ACC112 (cell line): ENCODE data around the gene PMEPA1.

ENCODE experiments used
- H2AFZ ChIP-seq: fragments of 200-600 bp; sonication (generic); one replicate; pipeline ENCODE4 v1.6.0; 2017; ENCODE audit warnings: antibody characterized with exemption, low read length; ENCODE audit not compliant: unreplicated experiment
- H3K27ac ChIP-seq: fragments of 200-600 bp; sonication (generic); 2 replicates; pipeline ENCODE4 v1.5.1; 2014; ENCODE audit warnings: low read depth, mild to moderate bottlenecking, antibody characterized with exemption, low read length, moderate library complexity
- H3K27me3 ChIP-seq: fragments of 200-600 bp; sonication (generic); 2 replicates; pipeline ENCODE4 v1.6.1; 2014; ENCODE audit warnings: mild to moderate bottlenecking, antibody characterized with exemption, low read length, moderate library complexity, mixed read lengths; ENCODE audit not compliant: insufficient read depth
- H3K36me3 ChIP-seq: fragments of 200-600 bp; sonication (generic); 2 replicates; pipeline ENCODE4 v1.6.1; 2016; ENCODE audit warnings: mild to moderate bottlenecking, antibody characterized with exemption, low read length, moderate library complexity, mixed read lengths; ENCODE audit not compliant: insufficient read depth
- H3K4me1 ChIP-seq: fragments of 200-600 bp; sonication (generic); one replicate; pipeline ENCODE4 v1.6.1; 2016; ENCODE audit warnings: low read length, mixed read lengths; ENCODE audit not compliant: insufficient read depth, unreplicated experiment, control insufficient read depth
- H3K4me3 ChIP-seq: fragments of 200-600 bp; sonication (generic); 2 replicates; pipeline ENCODE4 v1.5.1; 2014; ENCODE audit warnings: mild to moderate bottlenecking, low read depth, low read length
- H3K79me2 ChIP-seq: fragments of 200-600 bp; sonication (generic); one replicate; pipeline ENCODE4 v1.6.0; 2016; ENCODE audit warnings: low read length; ENCODE audit not compliant: control insufficient read depth, unreplicated experiment, insufficient read depth

The PMEPA1 gene

DNA sequence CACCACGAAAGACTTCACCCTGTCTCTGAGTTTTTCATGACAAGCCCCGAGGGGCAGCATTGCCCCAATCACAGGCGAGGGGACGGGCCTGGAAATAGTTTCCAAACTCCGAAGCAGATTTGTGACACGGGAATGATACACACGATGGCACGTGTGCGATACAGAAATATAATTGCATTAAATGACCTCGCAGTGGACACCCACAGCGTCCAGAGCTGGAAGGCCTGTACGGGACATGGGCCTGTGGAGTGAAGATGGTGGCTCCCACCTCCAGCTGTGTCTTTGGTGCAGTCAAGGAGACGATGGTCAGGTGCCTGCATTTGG, 43.0 kb downstream of the PMEPA1 start:
- H3K79me2 ChIP-seq: no peaks in the 10 kb centered on the region
- H2AFZ ChIP-seq: no peak overlapping the region
- H3K4me3 ChIP-seq: no peak overlapping the region
- H3K27ac ChIP-seq: no peak overlapping the region
- no peaks in the 10 kb centered on the region for H3K36me3 ChIP-seq
- H3K27me3 ChIP-seq: no peaks in the 10 kb centered on the region
- H3K4me1 ChIP-seq: no peaks in the 10 kb centered on the region

DNA sequence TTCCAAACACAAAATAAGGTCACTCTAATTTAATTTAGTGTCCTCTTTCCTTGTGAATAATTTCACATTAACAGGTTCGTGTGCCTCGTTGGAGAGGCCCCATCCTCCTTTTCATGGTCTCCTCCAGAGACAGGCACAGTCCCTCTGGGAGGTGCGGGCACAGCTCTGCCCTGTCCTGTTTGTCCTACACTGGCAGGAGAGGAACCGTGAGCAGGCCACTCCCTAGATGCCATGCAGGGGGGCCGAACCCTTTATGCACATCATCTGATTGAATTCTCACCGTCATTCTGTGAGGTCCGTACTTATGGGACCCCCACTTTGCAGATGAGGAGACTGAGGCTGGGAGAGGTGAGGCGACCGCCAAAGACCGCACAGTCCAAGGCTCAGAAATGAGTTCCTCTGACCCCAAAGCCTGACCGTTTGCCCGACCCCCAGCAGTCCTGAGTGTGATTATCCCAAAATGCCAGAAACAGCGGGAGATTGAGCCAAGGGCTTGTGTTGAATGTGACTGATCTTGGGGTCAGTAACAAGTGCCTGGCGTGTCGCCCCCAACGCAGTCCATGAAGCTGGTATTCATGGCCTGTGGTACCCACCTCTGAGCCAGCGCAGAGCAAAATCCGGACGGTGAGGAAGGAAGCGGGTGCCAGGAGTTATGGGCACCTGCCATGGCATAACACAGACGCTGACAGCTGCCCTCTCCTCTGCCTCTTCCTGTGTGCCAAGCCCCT, 43.5 kb downstream of the PMEPA1 start:
- Histone ChIP-seq H3K79me2 (no peaks in the 10 kb centered on the region), H2AFZ (no peak overlapping the region), H3K27me3 (no peaks in the 10 kb centered on the region), H3K4me1 (no peaks in the 10 kb centered on the region), H3K27ac (no peak overlapping the region), H3K4me3 (no peak overlapping the region), H3K36me3 (no peaks in the 10 kb centered on the region)

DNA sequence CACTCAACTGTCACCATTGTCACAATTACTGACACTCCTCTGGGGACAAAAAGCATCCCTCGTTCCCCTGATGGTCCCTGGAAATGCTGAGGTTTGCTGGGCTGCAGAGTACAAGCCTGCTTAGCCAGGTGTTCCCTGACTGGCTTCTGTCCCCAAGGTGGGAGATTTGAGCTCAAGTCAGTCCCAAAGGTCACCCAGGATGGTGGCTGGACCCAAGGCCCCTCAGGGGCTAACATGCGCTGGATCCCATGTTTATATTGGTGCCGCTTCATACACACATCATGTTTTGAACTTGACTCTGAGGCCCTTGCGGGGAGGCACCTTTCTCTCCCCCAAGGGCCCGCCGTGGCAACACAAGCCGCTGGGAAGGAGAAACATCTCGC, 44.2 kb downstream of the PMEPA1 start:
- Histone ChIP-seq H2AFZ (no peak overlapping the region), H3K27me3 (no peaks in the 10 kb centered on the region), H3K4me3 (no peak overlapping the region), H3K27ac (no peak overlapping the region), H3K4me1 (no peaks in the 10 kb centered on the region), H3K79me2 (no peaks in the 10 kb centered on the region), H3K36me3 (no peaks in the 10 kb centered on the region)

DNA sequence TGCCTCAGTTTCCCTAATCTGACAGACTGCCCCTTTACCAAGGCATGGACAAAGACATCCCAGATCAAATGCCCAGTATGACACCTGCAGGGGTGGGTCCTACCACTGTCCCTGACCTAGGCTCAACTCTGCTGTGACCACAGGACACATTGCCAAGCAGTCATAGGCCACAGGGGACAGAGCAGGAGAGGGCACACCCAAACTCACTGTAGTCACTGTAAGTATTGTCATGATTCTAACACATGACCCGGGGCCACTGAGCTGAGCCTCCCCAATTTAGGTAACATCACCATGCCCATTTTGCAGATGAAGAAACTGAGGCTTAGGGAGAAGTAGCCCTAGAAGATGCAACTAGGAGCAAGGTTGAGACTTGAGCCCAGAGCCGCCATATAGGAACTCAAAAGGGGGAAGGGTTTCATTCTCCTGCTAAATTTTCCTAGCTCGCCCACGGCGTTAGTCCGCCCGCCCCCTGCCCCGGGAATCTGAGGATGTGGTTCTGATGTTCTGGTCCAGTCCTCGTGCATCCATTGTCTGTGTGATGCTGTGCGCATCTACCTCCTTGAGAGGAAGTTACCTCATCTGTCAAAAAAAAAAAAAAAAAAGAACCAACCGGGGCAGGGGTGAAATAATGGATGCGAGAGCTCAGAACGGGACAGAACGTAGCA, 44.8 kb downstream of the PMEPA1 start:
- Histone ChIP-seq H2AFZ (no peak overlapping the region), H3K27ac (no peak overlapping the region), H3K4me1 (no peaks in the 10 kb centered on the region), H3K27me3 (no peaks in the 10 kb centered on the region), H3K79me2 (no peaks in the 10 kb centered on the region), H3K4me3 (no peak overlapping the region), H3K36me3 (no peaks in the 10 kb centered on the region)

DNA sequence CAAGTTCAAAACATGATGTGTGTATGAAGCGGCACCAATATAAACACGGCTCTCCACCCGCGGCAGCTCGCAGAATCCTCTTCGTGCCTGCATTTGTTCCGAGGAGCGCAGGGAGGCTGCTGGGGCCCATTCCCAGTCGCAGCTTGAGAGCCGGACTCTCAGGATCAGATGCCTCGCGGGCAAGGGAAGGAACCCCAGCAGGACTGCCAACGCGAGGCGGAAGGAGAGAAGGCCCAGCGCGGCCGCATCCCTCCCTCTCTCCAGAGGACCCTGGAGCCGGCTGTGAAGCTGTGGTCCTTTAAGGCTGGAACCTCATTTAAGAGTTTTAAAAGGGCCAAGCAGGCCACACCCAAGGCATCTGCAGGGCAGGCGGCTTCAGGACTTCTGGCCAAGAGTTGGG, 45.3 kb downstream of the PMEPA1 start:
- Histone ChIP-seq H3K79me2 (no peaks in the 10 kb centered on the region), H3K27me3 (no peaks in the 10 kb centered on the region), H3K27ac (no peak overlapping the region), H3K4me3 (no peak overlapping the region), H2AFZ (no peak overlapping the region), H3K4me1 (no peaks in the 10 kb centered on the region), H3K36me3 (no peaks in the 10 kb centered on the region)

DNA sequence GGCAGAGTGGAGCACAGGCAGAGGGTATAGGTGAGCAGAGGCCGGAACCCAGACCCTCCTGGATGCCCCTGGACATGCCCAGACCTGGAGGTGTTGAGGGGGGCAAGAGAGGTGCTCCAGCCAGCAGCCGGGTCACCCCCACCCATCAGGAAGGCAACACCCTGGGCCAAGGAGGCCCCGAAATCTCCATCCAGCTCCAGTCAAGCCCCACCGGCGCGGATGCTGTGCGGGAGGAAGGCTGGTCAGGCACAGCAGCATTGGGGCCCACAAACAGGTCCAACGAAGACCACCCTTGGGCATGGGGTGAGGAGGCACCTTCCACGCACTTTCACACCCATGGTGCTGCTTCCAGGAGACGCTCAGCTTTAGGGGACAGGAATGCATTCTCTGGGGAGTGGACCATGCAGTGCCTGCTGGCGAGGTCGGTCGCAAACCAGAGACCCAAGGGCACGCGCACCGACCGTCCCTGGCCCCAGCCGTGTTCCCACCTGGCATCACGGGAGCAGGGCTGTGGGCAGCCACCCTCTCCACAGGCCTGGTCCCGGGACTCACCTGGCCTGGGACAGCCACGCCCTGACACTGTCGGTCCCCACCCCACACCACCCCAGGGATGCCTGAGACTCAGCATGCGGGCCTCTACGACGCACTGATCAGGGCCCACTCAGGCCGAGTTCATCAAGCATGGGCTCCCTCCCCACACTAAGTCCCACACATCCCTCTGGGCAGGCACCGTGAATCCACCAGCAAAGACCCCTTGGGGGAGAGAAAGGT, 45.9 kb downstream of the PMEPA1 start:
- Histone ChIP-seq H3K4me1 (no peaks in the 10 kb centered on the region), H3K79me2 (no peaks in the 10 kb centered on the region), H2AFZ (no peak overlapping the region), H3K36me3 (no peaks in the 10 kb centered on the region), H3K4me3 (no peak overlapping the region), H3K27me3 (no peaks in the 10 kb centered on the region), H3K27ac (no peak overlapping the region)

DNA sequence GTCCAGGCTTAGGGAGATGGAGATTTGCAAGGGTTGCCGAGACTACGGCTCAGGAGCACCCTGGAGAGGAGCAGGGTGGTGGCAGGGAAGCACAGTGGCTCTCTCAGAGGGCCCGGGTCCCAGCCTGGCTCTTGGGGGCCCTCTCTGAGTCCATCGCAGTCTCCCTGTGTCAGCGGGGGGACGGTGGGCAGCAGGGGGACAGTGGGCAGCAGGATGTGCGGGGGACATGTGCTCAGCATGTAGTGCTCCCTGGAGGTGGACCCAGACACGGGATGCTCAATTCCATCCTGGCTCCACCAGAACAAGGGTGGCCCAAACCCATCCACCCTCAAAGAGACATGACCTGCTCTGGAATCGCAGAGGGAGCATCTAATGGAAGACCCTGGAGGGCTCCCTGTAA, 46.6 kb downstream of the PMEPA1 start:
- Histone ChIP-seq H3K27ac (no peak overlapping the region), H3K4me3 (no peak overlapping the region)

DNA sequence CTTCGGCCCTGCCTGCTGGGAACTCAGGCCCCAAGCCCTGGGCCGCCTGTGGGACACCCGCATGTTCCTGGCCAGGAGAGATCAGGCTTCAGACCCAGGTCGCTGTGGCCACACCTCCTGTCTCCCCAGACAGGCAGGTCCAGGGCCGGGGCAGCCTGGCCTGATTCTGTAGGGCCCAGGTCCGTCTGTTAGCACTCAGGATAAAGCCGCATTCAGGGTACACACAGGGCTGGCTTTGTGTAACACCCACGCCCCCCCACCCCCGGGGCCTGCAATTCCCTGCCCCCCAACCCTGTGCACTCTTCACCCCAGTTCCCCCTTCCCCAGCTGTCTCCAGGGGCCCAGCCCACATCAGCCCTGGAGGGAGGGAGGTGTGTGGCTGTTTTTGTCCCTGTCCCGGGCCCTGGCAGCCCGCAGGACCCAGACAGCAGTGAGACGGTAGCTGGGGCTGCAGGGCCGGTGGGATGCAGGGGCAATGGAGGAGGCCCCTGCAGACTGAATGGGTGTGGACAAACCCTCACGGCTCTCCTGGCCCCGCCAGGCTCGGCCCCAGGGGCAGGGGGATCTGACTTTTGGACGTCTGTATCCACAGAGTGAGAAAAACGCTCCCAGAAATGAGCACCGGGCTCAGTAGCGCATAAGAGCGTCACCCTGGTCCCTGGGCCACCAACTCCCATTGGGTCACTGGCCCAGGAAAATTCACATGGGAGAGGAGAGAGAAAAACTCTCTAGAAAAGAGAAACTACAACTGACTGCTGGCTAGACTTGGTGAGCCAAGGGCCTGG, 47.2 kb downstream of the PMEPA1 start:
- Histone ChIP-seq H3K27ac (no peak overlapping the region), H3K79me2 (no peaks in the 10 kb centered on the region), H3K36me3 (no peaks in the 10 kb centered on the region), H3K27me3 (no peaks in the 10 kb centered on the region), H2AFZ (no peak overlapping the region), H3K4me1 (no peaks in the 10 kb centered on the region), H3K4me3 (no peak overlapping the region)

More for the DNA sequence above, 46.6 kb downstream of the PMEPA1 start:
- Histone ChIP-seq H3K4me1 (no peaks in the 10 kb centered on the region), H3K79me2 (no peaks in the 10 kb centered on the region), H3K27me3 (no peaks in the 10 kb centered on the region), H2AFZ (no peak overlapping the region), H3K36me3 (no peaks in the 10 kb centered on the region)

DNA sequence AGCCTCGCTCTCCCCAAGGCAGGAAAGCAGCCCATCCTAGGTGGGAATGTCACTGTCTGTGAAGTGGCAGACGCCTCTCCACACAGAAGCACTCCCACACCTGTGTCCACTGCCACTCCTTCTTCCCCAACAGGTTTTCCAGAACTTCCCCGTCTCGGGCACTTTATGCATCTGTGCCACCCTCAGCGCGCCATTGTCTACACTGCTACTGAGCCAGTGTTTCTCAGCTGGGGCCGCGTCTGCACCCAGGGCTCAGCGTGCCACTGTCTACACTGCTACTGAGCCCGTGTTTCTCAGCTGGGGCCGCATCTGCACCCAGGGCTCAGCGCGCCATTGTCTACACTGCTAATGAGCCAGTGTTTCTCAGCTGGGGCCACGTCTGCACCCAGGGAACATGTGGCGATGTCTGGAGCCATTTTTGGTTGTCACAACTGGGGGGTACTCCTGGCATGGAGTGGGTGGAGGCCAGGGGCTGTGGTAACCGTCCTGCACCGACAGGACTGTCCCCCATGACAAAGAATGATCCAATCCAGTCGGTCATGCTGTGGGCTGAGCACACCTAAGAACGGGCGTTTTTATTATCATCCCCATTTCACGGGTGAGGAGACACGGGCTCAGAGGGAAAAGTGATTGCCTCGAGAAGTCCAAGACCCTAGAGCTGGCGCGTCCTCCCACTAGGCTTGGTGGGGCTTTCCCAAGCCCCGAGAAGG, 47.9 kb downstream of the PMEPA1 start:
- H3K79me2 ChIP-seq: no peaks in the 10 kb centered on the region
- H3K36me3 ChIP-seq: no peaks in the 10 kb centered on the region
- H2AFZ ChIP-seq: no peak overlapping the region
- H3K4me3 ChIP-seq: no peak overlapping the region
- no peaks in the 10 kb centered on the region for H3K4me1 ChIP-seq
- no peak overlapping the region for H3K27ac ChIP-seq
- H3K27me3 ChIP-seq: no peaks in the 10 kb centered on the region
